Measurements from ENCODE around the gene CHMP4B.

Gene CHMP4B

DNA sequence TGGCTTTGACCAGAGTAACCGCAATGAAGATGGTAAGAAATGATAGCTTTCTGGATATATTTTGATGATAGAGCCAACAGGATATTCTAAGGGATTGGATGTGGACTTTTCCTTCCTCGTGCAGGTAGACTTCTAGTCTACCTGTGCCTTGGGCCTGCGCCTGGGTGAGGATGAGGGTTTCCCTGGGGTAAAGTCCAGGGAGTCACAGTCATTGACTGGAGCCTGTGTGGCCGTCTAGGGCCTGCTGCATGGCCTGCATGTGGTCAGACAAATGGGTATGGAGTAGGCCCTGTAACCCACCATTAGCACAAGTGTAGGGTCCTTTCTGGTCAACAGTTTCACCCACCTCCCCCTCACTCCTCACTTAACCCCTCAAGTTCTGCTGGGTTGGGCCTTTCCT lies 12.7 kb upstream of the CHMP4B start:
- Histone ChIP-seq H3K9ac (ENCODE audit: low read length) (no peak overlapping the region), H3K4me2 (ENCODE audit: low read depth, low read length) (no peak overlapping the region), H3K79me2 (ENCODE audit: low read length) (no peaks in the 10 kb centered on the region), H3K4me3 (ENCODE audit: low read length) (no peak overlapping the region), H3K9me3 (replicated peaks; ENCODE audit: insufficient read depth, low read length) (no peaks in the 10 kb centered on the region), H3K27ac (ENCODE audit: low read length) (no peak overlapping the region), H3F3A (ENCODE audit: insufficient read depth, low read length) (no peaks in the 10 kb centered on the region), H2AFZ (ENCODE audit: low read length) (no peak overlapping the region), H3K9me2 (replicated peaks; ENCODE audit: insufficient read depth, low read length) (no peaks in the 10 kb centered on the region), H3K36me3 (replicated peaks; ENCODE audit: insufficient read depth, low read length) (no peaks in the 10 kb centered on the region), H3K27me3 (replicated peaks; ENCODE audit: insufficient read depth, low read length) (no peaks in the 10 kb centered on the region), H4K20me1 (ENCODE audit: insufficient read depth, low read length) (no peaks in the 10 kb centered on the region), H3K4me1 (ENCODE audit: low read length) (0 out of 2 replicates have a peak, but pooled peaks cover 4% of the 10 kb centered on the region)
- TF ChIP-seq EZH2 (optimal IDR thresholded peaks at IDR 0.05; ENCODE audit: low read depth, low read length), result no peak
- TF ChIP-seq, protein P1, sequence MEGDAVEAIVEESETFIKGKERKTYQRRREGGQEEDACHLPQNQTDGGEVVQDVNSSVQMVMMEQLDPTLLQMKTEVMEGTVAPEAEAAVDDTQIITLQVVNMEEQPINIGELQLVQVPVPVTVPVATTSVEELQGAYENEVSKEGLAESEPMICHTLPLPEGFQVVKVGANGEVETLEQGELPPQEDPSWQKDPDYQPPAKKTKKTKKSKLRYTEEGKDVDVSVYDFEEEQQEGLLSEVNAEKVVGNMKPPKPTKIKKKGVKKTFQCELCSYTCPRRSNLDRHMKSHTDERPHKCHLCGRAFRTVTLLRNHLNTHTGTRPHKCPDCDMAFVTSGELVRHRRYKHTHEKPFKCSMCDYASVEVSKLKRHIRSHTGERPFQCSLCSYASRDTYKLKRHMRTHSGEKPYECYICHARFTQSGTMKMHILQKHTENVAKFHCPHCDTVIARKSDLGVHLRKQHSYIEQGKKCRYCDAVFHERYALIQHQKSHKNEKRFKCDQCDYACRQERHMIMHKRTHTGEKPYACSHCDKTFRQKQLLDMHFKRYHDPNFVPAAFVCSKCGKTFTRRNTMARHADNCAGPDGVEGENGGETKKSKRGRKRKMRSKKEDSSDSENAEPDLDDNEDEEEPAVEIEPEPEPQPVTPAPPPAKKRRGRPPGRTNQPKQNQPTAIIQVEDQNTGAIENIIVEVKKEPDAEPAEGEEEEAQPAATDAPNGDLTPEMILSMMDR (IDR thresholded peaks at IDR 0.05; ENCODE audit: low read length), result no peak
- TF ChIP-seq EZH2phosphoT487 (IDR thresholded peaks at IDR 0.05; ENCODE audit: low read length), result no peak
- no peak for DNase-seq

DNA sequence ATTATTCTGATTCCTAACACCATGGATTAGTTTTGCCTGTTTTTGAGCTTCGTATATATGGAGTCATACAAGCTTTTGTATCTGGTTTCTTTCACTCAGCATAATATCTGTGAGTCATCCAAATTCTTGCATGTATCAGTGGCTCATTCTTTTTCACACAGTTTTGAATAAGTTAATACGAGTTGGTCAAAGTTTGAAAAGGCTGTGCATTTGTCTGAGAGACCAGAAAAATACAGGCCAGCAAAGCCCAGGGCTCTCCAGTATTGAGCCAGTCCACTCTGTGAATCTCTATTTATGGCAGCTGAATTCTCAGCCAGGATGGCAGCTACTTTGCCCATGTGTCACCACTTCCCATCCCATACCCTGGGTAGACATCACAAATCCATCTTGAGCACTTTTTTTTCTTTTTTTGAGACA lies 7.2 kb upstream of the CHMP4B start:
- Histone ChIP-seq H3K9ac (ENCODE audit: low read length) (no peak overlapping the region), H3K27ac (ENCODE audit: low read length) (no peak overlapping the region), H3K9me2 (replicated peaks; ENCODE audit: insufficient read depth, low read length) (no peaks in the 10 kb centered on the region), H3K79me2 (ENCODE audit: low read length) (no peaks in the 10 kb centered on the region), H3K27me3 (replicated peaks; ENCODE audit: insufficient read depth, low read length) (no peaks in the 10 kb centered on the region), H3K36me3 (replicated peaks; ENCODE audit: insufficient read depth, low read length) (no peaks in the 10 kb centered on the region), H2AFZ (ENCODE audit: low read length) (no peak overlapping the region), H3F3A (ENCODE audit: insufficient read depth, low read length) (no peaks in the 10 kb centered on the region), H4K20me1 (ENCODE audit: insufficient read depth, low read length) (no peaks in the 10 kb centered on the region), H3K4me2 (ENCODE audit: low read depth, low read length) (no peak overlapping the region), H3K9me3 (replicated peaks; ENCODE audit: insufficient read depth, low read length) (no peaks in the 10 kb centered on the region), H3K4me3 (ENCODE audit: low read length) (no peak overlapping the region), H3K4me1 (ENCODE audit: low read length) (no peaks in the 10 kb centered on the region)
- TF ChIP-seq EZH2 (optimal IDR thresholded peaks at IDR 0.05; ENCODE audit: low read depth, low read length), result no peak
- TF ChIP-seq EZH2phosphoT487 (IDR thresholded peaks at IDR 0.05; ENCODE audit: low read length), result no peak
- TF ChIP-seq, protein P1 (IDR thresholded peaks at IDR 0.05; ENCODE audit: low read length), result no peak
- no peak for DNase-seq

DNA sequence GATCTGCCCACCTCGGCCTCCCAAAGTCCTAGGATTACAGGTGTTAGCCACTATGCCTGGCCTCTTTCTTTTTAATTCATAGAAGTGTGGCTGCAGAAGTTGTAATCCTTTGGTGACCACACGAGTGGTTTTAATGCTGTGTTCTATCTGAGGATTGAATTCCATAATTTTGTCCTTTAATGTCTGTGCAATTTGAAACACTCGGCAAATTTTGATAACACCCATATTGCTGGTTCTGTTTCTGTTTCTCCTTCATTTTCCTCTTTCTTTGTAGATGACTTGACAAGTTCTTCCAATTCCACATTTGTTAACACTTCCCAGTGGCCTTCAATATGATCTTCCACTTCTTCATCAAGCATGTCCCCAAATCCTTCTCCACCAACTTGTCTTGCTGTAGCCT lies 2.8 kb upstream of the CHMP4B start:
- H3K36me3 ChIP-seq (replicated peaks; ENCODE audit: insufficient read depth, low read length), result no peaks in the 10 kb centered on the region
- TF ChIP-seq, protein P1 (IDR thresholded peaks at IDR 0.05; ENCODE audit: low read length), result no peak
- no peak for TF ChIP-seq EZH2 (optimal IDR thresholded peaks at IDR 0.05; ENCODE audit: low read depth, low read length)
- TF ChIP-seq EZH2phosphoT487 (IDR thresholded peaks at IDR 0.05; ENCODE audit: low read length), result no peak
- H3K4me2 ChIP-seq (ENCODE audit: low read depth, low read length), result no peak overlapping the region
- H3K27me3 ChIP-seq (replicated peaks; ENCODE audit: insufficient read depth, low read length), result no peaks in the 10 kb centered on the region
- H2AFZ ChIP-seq (ENCODE audit: low read length), result no peak overlapping the region
- H3K9me3 ChIP-seq (replicated peaks; ENCODE audit: insufficient read depth, low read length), result no peaks in the 10 kb centered on the region
- H3K9me2 ChIP-seq (replicated peaks; ENCODE audit: insufficient read depth, low read length), result no peaks in the 10 kb centered on the region
- H3K4me3 ChIP-seq (ENCODE audit: low read length), result no peak overlapping the region
- no peak overlapping the region for H3K9ac ChIP-seq (ENCODE audit: low read length)
- no peak for DNase-seq
- no peaks in the 10 kb centered on the region for H4K20me1 ChIP-seq (ENCODE audit: insufficient read depth, low read length)
- H3F3A ChIP-seq (ENCODE audit: insufficient read depth, low read length), result peaks cover 21% of the 10 kb centered on the region
- peaks cover 3% of the 10 kb centered on the region; the same call in 1 of the 2 replicates for H3K4me1 ChIP-seq (ENCODE audit: low read length)
- H3K79me2 ChIP-seq (ENCODE audit: low read length), result peaks cover 32% of the 10 kb centered on the region
- H3K27ac ChIP-seq (ENCODE audit: low read length), result no peak overlapping the region
